Measurements from ENCODE around the gene PREPL.

DNA sequence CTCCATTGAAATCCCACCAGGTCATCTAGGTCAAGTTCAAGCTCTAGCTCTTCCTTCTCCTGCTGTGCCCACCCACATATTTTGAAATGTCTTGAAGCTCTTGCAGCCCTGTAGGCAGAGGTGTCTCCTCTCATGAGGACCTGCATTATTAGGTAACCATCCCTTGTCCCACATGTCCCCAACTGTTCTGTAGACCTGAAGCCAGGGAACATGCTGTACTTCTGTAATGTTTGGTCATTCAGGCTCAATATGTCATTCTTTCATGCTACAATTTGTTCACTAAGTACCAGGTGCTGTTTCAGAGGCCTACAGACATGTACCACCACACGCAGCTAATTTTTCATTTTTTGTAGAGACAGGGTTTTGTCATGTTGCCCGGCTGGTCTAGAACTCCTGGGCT lies 63.9 kb downstream of the PREPL start:
- no peak for TF ChIP-seq EZH2 (IDR thresholded peaks at IDR 0.05; ENCODE audit: low read depth, unreplicated experiment)
- TF ChIP-seq, protein P1, sequence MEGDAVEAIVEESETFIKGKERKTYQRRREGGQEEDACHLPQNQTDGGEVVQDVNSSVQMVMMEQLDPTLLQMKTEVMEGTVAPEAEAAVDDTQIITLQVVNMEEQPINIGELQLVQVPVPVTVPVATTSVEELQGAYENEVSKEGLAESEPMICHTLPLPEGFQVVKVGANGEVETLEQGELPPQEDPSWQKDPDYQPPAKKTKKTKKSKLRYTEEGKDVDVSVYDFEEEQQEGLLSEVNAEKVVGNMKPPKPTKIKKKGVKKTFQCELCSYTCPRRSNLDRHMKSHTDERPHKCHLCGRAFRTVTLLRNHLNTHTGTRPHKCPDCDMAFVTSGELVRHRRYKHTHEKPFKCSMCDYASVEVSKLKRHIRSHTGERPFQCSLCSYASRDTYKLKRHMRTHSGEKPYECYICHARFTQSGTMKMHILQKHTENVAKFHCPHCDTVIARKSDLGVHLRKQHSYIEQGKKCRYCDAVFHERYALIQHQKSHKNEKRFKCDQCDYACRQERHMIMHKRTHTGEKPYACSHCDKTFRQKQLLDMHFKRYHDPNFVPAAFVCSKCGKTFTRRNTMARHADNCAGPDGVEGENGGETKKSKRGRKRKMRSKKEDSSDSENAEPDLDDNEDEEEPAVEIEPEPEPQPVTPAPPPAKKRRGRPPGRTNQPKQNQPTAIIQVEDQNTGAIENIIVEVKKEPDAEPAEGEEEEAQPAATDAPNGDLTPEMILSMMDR (conservative IDR thresholded peaks at IDR 0.05; ENCODE audit: low read depth in 2 of 2): no peak
- TF ChIP-seq, protein P2, sequence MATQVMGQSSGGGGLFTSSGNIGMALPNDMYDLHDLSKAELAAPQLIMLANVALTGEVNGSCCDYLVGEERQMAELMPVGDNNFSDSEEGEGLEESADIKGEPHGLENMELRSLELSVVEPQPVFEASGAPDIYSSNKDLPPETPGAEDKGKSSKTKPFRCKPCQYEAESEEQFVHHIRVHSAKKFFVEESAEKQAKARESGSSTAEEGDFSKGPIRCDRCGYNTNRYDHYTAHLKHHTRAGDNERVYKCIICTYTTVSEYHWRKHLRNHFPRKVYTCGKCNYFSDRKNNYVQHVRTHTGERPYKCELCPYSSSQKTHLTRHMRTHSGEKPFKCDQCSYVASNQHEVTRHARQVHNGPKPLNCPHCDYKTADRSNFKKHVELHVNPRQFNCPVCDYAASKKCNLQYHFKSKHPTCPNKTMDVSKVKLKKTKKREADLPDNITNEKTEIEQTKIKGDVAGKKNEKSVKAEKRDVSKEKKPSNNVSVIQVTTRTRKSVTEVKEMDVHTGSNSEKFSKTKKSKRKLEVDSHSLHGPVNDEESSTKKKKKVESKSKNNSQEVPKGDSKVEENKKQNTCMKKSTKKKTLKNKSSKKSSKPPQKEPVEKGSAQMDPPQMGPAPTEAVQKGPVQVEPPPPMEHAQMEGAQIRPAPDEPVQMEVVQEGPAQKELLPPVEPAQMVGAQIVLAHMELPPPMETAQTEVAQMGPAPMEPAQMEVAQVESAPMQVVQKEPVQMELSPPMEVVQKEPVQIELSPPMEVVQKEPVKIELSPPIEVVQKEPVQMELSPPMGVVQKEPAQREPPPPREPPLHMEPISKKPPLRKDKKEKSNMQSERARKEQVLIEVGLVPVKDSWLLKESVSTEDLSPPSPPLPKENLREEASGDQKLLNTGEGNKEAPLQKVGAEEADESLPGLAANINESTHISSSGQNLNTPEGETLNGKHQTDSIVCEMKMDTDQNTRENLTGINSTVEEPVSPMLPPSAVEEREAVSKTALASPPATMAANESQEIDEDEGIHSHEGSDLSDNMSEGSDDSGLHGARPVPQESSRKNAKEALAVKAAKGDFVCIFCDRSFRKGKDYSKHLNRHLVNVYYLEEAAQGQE (IDR thresholded peaks at IDR 0.05; ENCODE audit: unreplicated experiment): no peak
